ENCODE measurements around the gene EMC1.
"Not testable (repeated sequence)": the region's sequence is repeated elsewhere in the genome, so short reads cannot be mapped to it uniquely, and the experiment has no call there.

- TF ChIP-seq EP300 (conservative IDR thresholded peaks at IDR 0.05; ENCODE audit: poor library complexity, severe bottlenecking); REST (IDR thresholded peaks at IDR 0.05; ENCODE audit: borderline replicate concordance); EZH2 (IDR thresholded peaks at IDR 0.05; ENCODE audit: borderline replicate concordance, insufficient read depth, low read length, poor library complexity, severe bottlenecking); POLR2AphosphoS5 (IDR thresholded peaks at IDR 0.05): not testable (repeated sequence)
- TF ChIP-seq, protein P1, sequence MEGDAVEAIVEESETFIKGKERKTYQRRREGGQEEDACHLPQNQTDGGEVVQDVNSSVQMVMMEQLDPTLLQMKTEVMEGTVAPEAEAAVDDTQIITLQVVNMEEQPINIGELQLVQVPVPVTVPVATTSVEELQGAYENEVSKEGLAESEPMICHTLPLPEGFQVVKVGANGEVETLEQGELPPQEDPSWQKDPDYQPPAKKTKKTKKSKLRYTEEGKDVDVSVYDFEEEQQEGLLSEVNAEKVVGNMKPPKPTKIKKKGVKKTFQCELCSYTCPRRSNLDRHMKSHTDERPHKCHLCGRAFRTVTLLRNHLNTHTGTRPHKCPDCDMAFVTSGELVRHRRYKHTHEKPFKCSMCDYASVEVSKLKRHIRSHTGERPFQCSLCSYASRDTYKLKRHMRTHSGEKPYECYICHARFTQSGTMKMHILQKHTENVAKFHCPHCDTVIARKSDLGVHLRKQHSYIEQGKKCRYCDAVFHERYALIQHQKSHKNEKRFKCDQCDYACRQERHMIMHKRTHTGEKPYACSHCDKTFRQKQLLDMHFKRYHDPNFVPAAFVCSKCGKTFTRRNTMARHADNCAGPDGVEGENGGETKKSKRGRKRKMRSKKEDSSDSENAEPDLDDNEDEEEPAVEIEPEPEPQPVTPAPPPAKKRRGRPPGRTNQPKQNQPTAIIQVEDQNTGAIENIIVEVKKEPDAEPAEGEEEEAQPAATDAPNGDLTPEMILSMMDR (IDR thresholded peaks at IDR 0.05; ENCODE audit: poor library complexity, severe bottlenecking), result not testable (repeated sequence)
Observed at GRCh38 chr1:19256301-19256700, 5.0 kb upstream of the EMC1 start.

All from neural cell (in vitro differentiated cells).